Gastroesophageal sphincter (tissue), 3 donors: ENCODE measurements around the gene ANXA11.

Experiments
- POLR2A ChIP-seq, 2 donors: fragments of 450-650 bp; IDR thresholded peaks; one replicate each; pipeline ENCODE4 v1.6.1; 2017; ENCODE audit warnings: antibody characterized with exemption in 2 of 2, mild to moderate bottlenecking in 2 of 2, moderate library complexity in 1 of 2
- POLR2AphosphoS5 ChIP-seq: sonication (generic); formaldehyde crosslinking; IDR thresholded peaks from one replicate; pipeline ENCODE4 v1.6.1; 2017; ENCODE audit warnings: antibody characterized with exemption
- TF ChIP-seq, protein P1 (sequence below), 4 experiments: fragments of 200-600 bp in 2 of 4; fragments of 450-650 bp in 2 of 4; sonication (generic) in 1 of 4; IDR thresholded peaks; one replicate each; pipeline ENCODE4 v1.5.1; 2017 to 2019; ENCODE audit warnings: antibody characterized with exemption in 4 of 4, mild to moderate bottlenecking in 2 of 4, moderate library complexity in 2 of 4

- TF ChIP-seq, protein P1, sequence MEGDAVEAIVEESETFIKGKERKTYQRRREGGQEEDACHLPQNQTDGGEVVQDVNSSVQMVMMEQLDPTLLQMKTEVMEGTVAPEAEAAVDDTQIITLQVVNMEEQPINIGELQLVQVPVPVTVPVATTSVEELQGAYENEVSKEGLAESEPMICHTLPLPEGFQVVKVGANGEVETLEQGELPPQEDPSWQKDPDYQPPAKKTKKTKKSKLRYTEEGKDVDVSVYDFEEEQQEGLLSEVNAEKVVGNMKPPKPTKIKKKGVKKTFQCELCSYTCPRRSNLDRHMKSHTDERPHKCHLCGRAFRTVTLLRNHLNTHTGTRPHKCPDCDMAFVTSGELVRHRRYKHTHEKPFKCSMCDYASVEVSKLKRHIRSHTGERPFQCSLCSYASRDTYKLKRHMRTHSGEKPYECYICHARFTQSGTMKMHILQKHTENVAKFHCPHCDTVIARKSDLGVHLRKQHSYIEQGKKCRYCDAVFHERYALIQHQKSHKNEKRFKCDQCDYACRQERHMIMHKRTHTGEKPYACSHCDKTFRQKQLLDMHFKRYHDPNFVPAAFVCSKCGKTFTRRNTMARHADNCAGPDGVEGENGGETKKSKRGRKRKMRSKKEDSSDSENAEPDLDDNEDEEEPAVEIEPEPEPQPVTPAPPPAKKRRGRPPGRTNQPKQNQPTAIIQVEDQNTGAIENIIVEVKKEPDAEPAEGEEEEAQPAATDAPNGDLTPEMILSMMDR (IDR thresholded peaks at IDR 0.05) = no peak
- TF ChIP-seq POLR2AphosphoS5 = no peak
- no peak for TF ChIP-seq POLR2A (IDR thresholded peaks at IDR 0.05)
Measured at GRCh38 chr10:80172896-80173295, 32.4 kb downstream of the ANXA11 start.
